Measurements from ENCODE around the gene HSPB7. TPM values are rescaled to one million over a fixed set of nuclear protein-coding genes. Genes with fewer than 3 reads are reported as not detected.

Gene HSPB7
- total RNA-seq, 1 experiment from 2014 or later: 0.11 TPM

GRCh38 chr1:15974855-15975254, 43.0 kb downstream of the HSPB7 start:
- no peaks in the 10 kb centered on the region; the same call in 1 of the 2 replicates for H3K27me3 Mint-ChIP-seq (ENCODE audit: low read depth)
- no peak for DNase-seq (ENCODE audit: low spot score)
- no peak for ATAC-seq
- peaks cover 13% of the 10 kb centered on the region for H3K9me3 Mint-ChIP-seq
- CTCF ChIA-PET: interaction anchor here (0.6 to 3.1 kb wide), 24 partner anchors 10 to 443 kb away, joined by 3 to 19 read pairs (median 4); partner anchors contain the start of genes FAM131C, SPEN and SRARP
- peak overlapping the region; percentile 89 for H3K4me3 Mint-ChIP-seq
- peak overlapping the region; percentile 25; the same call in 1 of the 2 replicates for H3K27ac Mint-ChIP-seq
- H3K36me3 Mint-ChIP-seq: peaks cover 23% of the 10 kb centered on the region
- TF ChIP-seq KAT7 (CRISPR knock-in tag; IDR thresholded peaks at IDR 0.05; ENCODE audit: borderline replicate concordance): no peak
- TF ChIP-seq FOXP4 (CRISPR knock-in tag; IDR thresholded peaks at IDR 0.05): no peak
- no peak for TF ChIP-seq ZMAT4 (CRISPR knock-in tag; IDR thresholded peaks at IDR 0.05)
- TF ChIP-seq ZNF281 (CRISPR knock-in tag; IDR thresholded peaks at IDR 0.05): no peak
- TF ChIP-seq ZNF121 (CRISPR knock-in tag; IDR thresholded peaks at IDR 0.05): no peak
- no peak for TF ChIP-seq ZNF263 (CRISPR knock-in tag; IDR thresholded peaks at IDR 0.05; ENCODE audit: low read depth)
- TF ChIP-seq OVOL2 (CRISPR knock-in tag; IDR thresholded peaks at IDR 0.05; ENCODE audit: borderline replicate concordance): no peak
- no peak for TF ChIP-seq ZNF232 (CRISPR knock-in tag; IDR thresholded peaks at IDR 0.05)
- TF ChIP-seq PRDM15 (CRISPR knock-in tag; IDR thresholded peaks at IDR 0.05): no peak
- TF ChIP-seq, protein P1, sequence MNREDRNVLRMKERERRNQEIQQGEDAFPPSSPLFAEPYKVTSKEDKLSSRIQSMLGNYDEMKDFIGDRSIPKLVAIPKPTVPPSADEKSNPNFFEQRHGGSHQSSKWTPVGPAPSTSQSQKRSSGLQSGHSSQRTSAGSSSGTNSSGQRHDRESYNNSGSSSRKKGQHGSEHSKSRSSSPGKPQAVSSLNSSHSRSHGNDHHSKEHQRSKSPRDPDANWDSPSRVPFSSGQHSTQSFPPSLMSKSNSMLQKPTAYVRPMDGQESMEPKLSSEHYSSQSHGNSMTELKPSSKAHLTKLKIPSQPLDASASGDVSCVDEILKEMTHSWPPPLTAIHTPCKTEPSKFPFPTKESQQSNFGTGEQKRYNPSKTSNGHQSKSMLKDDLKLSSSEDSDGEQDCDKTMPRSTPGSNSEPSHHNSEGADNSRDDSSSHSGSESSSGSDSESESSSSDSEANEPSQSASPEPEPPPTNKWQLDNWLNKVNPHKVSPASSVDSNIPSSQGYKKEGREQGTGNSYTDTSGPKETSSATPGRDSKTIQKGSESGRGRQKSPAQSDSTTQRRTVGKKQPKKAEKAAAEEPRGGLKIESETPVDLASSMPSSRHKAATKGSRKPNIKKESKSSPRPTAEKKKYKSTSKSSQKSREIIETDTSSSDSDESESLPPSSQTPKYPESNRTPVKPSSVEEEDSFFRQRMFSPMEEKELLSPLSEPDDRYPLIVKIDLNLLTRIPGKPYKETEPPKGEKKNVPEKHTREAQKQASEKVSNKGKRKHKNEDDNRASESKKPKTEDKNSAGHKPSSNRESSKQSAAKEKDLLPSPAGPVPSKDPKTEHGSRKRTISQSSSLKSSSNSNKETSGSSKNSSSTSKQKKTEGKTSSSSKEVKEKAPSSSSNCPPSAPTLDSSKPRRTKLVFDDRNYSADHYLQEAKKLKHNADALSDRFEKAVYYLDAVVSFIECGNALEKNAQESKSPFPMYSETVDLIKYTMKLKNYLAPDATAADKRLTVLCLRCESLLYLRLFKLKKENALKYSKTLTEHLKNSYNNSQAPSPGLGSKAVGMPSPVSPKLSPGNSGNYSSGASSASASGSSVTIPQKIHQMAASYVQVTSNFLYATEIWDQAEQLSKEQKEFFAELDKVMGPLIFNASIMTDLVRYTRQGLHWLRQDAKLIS (CRISPR knock-in tag; IDR thresholded peaks at IDR 0.05; ENCODE audit: borderline replicate concordance): no peak
- TF ChIP-seq MAX (CRISPR knock-in tag; IDR thresholded peaks at IDR 0.05): no peak
- no peak for TF ChIP-seq ZBTB21 (CRISPR knock-in tag; IDR thresholded peaks at IDR 0.05; ENCODE audit: borderline replicate concordance)
- no peak for TF ChIP-seq TP53 (CRISPR knock-in tag; IDR thresholded peaks at IDR 0.05)
- no peak for TF ChIP-seq NR2C2 (CRISPR knock-in tag; IDR thresholded peaks at IDR 0.05)
- H3K4me1 Mint-ChIP-seq: peaks cover 12% of the 10 kb centered on the region
- POLR2A ChIA-PET: no interaction called here

Measured in WTC11 (cell line).